GM19351 (cell line): ENCODE data around the gene PRKAR1B.
A peak's percentile ranks its signal among the peaks of the same experiment; 100 is the strongest.

Experiments
- ATAC-seq: cut with Tn5 transposase; IDR thresholded peaks from one replicate; pipeline ENCODE4 v1.9.1; 2021; ENCODE audit warnings: mild to moderate bottlenecking, moderate library complexity; ENCODE audit not compliant: unreplicated experiment

PRKAR1B gene

GRCh38 chr7:741850-742249, 14.8 kb upstream of the PRKAR1B start:
- ATAC-seq: no peak

GRCh38 chr7:741191-741671, 14.2 kb upstream of the PRKAR1B start:
- no peak for ATAC-seq

- no peak for ATAC-seq
Observed at GRCh38 chr7:739983-740942, 13.2 kb upstream of the PRKAR1B start.

- ATAC-seq: no peak
Observed at GRCh38 chr7:739455-739982, 12.4 kb upstream of the PRKAR1B start.

GRCh38 chr7:738723-739454, 11.8 kb upstream of the PRKAR1B start:
- no peak for ATAC-seq

GRCh38 chr7:738241-738640, 11.2 kb upstream of the PRKAR1B start:
- no peak for ATAC-seq

GRCh38 chr7:734808-735207, 7.7 kb upstream of the PRKAR1B start:
- no peak for ATAC-seq

GRCh38 chr7:734214-734613, 7.1 kb upstream of the PRKAR1B start:
- no peak for ATAC-seq

- ATAC-seq: no peak
Observed at GRCh38 chr7:732556-732955, 5.5 kb upstream of the PRKAR1B start.

GRCh38 chr7:732094-732541, 5.0 kb upstream of the PRKAR1B start:
- no peak for ATAC-seq

- ATAC-seq: no peak
Observed at GRCh38 chr7:731440-732085, 4.5 kb upstream of the PRKAR1B start.

GRCh38 chr7:730501-731439, 3.7 kb upstream of the PRKAR1B start:
- ATAC-seq: no peak

GRCh38 chr7:729140-730000, 2.3 kb upstream of the PRKAR1B start:
- no peak for ATAC-seq

GRCh38 chr7:728602-729001, 1.5 kb upstream of the PRKAR1B start:
- ATAC-seq: no peak

- no peak for ATAC-seq
Observed at GRCh38 chr7:727806-728460, 852 bp upstream of the PRKAR1B start.

GRCh38 chr7:726854-727103, 302 bp downstream of the PRKAR1B start:
- ATAC-seq: peak; percentile 21

- peak; percentile 80 for ATAC-seq
Observed at GRCh38 chr7:726084-726853, 812 bp downstream of the PRKAR1B start, which contains the start of gene DNAAF5. TSS of gene DNAAF5 (plus strand) at chr7:726699. CDS start at chr7:726721, 22 bp downstream.
